Stimulated activated CD8-positive, alpha-beta memory T cell treated with anti-CD3 and anti-CD28 coated beads, Interleukin-4, amount 100 ng/mL, for 24 hours (primary cell): Measurements from ENCODE around the gene PTPRC.
A peak's percentile ranks its signal among the peaks of the same experiment; 100 is the strongest.

ENCODE experiments used
- DNase-seq: peaks from one replicate; pipeline ENCODE4 v3.0.0-alpha.2; 2020; ENCODE audit warnings: low read depth

PTPRC gene

GRCh38 chr1:198620951-198621824, 17.7 kb upstream of the PTPRC start:
- peak; percentile 40 for DNase-seq

- DNase-seq, result no peak
These were observed 16.8 kb upstream of the PTPRC start for GRCh38 chr1:198622001-198622400.

GRCh38 chr1:198623752-198624647, 14.8 kb upstream of the PTPRC start:
- no peak for DNase-seq

GRCh38 chr1:198624648-198624980, 14.2 kb upstream of the PTPRC start:
- DNase-seq, result no peak

DNA sequence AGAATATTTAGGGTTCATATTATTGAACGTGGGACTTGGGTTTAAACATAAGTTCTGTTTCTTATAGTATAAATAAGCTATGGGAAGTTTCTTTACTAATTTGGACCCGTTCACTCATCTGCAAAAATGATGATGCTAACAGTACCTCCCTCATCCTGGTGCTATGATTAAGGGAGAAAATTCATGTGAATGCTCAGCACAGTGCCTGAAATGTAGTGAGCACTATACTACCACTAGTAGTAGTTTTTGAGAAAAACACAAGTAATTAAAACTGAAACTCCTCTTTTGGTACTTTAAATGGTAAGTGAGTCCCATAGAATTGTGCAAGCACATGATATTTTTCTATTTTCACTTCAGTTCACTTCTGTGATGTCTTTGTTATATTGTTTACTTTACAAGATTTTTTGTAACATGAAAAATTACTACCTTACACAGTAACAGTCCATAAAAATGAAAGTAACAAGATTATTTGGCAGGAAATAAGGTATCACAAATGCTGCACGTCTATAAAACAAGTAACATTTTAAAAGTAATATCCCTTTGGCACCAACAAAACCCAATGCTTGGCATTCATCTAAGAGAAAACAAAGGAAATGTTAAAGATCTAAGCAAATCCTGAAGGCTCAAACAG, 11.3 kb upstream of the PTPRC start:
- no peak for DNase-seq

DNA sequence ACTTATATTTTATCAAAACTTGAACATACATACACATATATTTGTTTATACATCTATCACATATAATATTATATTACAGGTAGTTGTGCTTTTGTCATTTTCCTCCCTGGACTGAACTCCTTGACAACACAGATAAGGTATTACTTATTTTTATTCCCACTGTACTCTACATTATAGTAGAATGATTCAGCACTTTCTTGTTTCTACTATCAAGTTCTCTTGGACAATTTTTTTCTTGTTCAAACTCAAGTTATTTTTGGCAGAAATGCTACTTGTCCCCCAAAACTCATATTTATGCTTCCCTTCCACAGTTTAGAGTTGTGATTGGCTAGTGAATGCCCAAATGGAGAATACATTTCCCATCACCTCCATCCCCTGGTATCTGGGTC, 10.8 kb upstream of the PTPRC start:
- DNase-seq, result no peak

DNA sequence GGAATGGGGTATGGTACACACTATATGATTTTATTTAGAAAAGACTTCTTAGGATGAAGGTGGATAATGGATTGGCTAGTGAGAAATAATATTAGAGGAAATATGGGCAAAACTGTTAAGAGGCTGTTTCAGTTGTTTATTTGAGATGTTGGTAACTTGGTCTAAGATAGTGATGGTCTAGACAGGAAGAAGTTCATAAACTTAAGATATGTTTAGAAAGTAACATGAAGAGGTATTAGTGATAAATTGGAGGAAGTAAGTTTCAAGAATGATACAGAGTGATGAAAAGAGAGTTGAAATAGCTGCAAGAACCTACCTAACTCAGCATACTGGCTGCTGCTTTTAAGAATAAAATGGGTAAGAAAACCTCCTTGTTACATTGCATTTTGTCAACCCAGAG, 9.2 kb upstream of the PTPRC start:
- no peak for DNase-seq

DNA sequence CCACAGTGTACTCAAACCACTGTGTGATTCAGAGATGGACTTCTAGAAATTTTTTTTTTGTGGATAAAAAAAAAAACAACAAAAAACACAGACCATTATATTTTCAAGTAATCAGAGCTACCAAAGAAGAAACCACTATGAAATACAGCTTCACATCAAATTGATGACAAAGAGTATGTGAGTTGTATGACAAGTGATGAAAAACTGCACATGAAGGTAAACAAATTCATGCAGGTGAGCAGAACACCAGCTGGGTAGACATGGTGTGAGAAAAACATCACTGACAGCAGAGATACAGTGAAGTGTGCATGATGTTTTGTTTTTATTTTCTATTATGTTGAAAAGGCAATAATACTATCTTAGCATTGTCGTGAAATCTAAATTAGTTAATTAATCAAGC, 8.0 kb upstream of the PTPRC start:
- no peak for DNase-seq

DNA sequence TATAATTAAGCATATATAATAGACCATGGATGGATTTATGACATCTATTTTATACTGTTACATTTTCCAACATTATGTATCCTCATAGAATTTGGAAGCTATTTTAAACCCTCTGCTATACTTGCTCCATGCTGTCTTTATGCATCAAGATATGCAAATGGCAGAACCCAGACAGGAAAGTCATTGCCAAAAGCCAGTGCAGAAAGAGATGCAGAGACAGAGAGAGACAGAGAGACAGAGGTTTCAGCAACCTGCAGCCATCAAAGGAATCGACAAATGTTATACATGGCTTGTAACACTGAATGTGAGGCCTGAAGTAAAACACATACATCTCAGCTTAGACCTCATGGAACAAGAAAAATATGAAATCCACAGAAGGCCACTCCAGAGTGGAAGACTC, 7.5 kb upstream of the PTPRC start:
- DNase-seq, result no peak

DNA sequence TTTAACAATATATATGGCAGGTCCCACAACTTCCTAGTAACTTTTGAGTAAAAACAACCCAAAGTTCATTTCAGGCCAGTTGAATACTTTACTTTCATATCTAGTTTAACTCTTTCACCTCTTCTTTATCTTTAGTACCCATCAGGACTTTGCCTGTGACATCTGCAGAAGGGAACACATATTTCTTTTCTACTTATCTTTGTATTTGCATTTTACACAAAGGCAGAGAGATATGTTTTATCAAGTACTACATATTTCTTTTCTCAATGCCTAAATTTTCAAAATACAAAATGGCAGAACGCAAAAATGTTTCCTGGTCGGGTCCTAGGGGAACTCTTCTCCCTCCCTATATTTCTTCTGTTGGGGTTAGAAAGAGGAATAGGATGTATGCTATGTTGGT, 6.8 kb upstream of the PTPRC start:
- no peak for DNase-seq

DNA sequence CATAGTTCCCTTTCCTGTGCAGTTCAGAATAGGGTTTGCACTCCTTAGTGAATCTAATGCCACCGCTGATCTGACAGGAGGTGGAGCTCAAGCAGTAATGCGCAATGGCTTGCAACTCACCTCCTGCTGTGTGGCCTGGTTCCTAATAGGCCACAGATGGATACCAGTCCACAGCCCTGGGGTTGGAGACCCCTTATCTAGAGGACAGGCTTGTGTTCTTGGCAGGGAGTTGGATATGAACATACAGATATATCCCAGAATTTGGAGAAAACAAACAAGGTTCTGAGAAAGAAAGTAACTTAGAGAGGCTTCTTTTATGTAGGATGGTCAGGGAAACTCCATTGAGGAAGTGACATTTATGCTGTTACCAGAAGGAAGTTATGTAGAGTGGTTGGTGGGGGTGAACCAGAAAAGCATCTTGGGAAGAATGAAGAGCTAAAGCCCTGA, 5.1 kb upstream of the PTPRC start:
- DNase-seq, result no peak

GRCh38 chr1:198635964-198636363, 2.9 kb upstream of the PTPRC start:
- DNase-seq, result no peak

DNA sequence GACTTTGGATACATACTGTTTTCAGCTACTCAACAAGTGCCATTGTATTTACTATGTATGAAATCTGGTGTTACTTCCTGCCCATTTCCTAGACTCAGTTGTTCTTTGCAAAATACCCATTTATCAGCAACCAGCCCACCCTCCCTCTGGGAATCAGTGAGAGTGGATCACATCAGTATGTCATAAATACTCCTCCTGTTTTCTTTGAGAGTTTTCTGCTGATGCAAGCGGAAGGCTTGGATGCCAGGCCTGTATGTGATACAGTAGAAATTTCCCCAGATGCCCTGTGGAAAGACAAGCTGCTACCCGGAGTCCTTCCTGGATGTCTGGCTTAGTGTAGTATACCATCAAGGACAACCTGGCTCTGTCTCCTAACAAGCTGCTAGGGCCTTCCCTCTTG, 2.4 kb upstream of the PTPRC start:
- DNase-seq, result no peak

- no peak for DNase-seq
These were observed 1.7 kb upstream of the PTPRC start for GRCh38 chr1:198637157-198637556.

DNA sequence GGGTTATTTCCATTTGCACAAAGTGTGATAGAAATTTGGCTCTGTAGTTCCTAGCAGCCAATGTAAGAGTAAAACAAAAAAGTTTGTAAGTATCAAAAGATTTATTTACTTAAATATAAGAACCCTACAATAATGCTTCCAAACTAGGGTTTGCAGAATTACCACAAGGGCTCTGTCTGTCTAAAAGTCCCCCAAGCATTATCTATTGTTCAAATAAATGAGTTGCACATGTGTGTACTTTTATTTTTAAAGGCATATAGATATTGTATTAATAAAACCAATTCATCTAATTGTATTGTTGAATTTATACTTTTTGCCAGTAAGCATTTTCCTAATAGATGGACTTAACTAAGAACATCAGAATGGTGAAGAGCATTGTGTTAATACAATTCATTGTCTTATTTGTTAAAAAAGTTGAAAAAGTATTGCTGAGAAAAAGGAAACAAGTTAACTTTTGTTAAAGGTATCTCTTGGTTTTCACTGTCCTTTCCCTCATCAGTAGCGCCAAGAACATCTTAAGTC, 863 bp upstream of the PTPRC start:
- DNase-seq, result no peak

- DNase-seq, result no peak
These were observed 399 bp upstream of the PTPRC start for GRCh38 chr1:198638441-198638840.

DNA sequence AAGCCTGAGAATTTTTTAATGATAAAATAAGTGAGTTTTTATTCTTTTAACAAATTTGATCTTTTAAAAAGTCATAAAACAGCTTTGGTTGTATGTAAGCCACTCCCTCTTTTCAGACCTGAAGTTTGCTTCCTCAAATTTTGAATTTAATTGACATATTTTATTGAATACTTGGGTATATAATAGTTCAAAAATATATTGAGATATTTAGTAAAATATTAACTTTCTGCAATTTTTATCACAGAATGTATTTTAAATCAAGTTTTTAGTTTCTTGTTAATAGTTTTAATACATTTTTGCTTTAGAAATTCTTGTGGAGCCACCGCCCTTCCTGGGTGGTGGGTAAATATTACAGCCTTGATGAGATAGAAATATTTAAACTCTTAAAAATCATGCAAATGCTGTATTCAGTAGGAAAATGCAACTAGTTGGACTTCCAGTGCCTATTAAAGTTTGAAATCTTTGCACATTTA, 867 bp downstream of the PTPRC start:
- DNase-seq, result no peak

DNA sequence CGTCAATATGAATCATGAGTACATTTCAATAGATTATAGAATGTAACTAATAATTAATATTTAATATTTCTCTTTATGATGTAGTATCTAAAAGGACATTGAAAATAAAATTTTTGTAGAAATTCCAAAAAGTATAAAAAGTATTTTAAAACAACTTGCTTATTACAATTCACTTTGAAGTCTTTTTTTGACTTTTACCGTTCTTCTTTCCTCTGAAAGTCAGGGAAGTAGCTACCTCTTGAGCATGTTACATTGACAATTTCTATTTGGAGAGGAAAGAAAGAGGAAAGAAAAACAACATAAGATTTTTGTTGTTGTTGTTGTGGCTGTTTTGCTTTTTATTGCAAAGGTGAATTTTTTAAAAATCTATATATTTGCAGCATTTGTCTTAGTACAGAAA, 1.3 kb downstream of the PTPRC start:
- DNase-seq, result no peak

DNA sequence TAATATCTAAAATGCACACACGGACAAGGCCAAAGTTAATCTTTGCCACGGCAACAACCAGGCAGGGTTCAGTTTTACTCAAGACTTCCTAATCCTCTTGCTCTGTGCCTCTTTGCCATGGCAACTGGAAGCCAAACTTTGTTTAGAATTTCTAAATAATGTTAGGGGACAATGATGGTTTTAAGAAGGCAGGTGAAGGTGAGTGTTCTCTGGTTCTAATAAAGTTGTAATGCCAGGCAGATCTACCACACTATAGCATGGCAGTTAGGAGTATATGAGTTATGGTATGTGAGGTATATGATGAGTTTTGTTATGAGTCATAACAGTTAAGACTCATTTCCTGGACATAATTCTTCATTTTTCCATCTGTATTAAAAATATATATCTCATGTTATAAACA, 2.7 kb downstream of the PTPRC start:
- no peak for DNase-seq

DNA sequence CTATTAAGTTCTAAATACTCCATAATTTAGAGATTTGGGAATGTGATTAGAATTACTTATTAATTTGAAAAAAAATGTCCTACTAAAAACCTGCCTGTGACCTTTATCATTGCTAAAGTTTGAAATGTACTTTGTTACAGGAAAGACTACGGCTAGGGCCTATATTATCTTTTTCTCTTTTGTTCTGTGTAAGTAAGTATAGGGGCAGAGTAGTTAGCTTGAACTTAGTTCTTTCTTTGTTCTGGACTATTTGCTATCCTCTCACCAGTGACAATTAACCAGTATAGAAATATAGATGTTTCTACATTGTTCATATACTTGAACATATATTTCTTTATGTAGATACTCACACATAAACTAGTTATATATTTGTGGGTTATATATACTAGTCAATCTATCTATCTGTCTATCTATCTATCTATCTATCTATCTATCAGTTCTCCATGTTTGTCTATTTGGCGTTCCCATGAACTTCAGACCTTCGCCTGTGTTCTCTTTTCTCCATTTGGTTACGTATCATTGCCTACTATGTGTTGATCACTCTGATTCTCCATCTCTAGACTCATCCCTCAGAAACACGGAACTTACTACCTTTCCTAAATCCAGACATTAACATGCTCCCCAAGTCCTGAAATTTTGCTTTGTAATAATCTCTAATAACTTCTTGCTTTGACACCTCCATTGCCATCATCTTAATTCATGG, 3.3 kb downstream of the PTPRC start:
- DNase-seq, result no peak

DNA sequence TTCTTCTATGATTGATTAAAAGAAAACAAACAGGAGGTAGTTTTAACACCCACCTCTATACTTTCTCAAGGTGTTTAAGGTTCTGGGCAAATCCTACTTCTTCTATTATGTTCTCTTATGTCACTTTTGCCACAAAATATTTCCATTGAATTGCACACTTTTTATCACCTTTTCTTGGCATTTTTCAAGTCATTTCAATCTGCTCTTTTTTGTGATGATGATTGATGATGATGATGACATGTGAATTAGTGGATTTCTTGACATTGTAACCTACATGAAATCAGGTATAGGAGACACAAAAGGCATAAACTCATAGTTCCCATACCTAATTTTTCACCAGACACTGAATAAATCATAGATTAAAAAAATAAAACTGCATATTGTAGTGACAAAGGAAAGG, 4.1 kb downstream of the PTPRC start:
- no peak for DNase-seq

- no peak for DNase-seq
These were observed 5.0 kb downstream of the PTPRC start for GRCh38 chr1:198643808-198644207.
